Nephron (organoid): ENCODE measurements around the gene CTIF.

Source experiments
- H3K27ac Mint-ChIP-seq, 3 experiments: 2 replicates each; pipeline ENCODE4 v1.8.0; 2020; ENCODE audit warnings: mixed read lengths in 3 of 3, mild to moderate bottlenecking in 2 of 3, moderate library complexity in 1 of 3
- H3K27me3 Mint-ChIP-seq: 2 replicates; pipeline ENCODE4 v1.8.0; 2021; ENCODE audit warnings: low read depth, mild to moderate bottlenecking, moderate library complexity, mixed read lengths
- H3K36me3 Mint-ChIP-seq: 2 replicates; pipeline ENCODE4 v1.8.0; 2020; ENCODE audit warnings: low read depth, mixed read lengths
- H3K4me1 Mint-ChIP-seq: 2 replicates; pipeline ENCODE4 v1.8.0; 2020; ENCODE audit warnings: mixed read lengths
- H3K4me3 Mint-ChIP-seq, 3 experiments: 2 replicates each; pipeline ENCODE4 v1.8.0; 2020; ENCODE audit warnings: mild to moderate bottlenecking in 3 of 3, mixed read lengths in 3 of 3, moderate library complexity in 2 of 3
- H3K9me3 Mint-ChIP-seq: 2 replicates; pipeline ENCODE4 v1.8.0; 2020; ENCODE audit warnings: mixed read lengths
- CTCF ChIP-seq, 3 experiments: fragments of 200-600 bp; sonication (generic); IDR thresholded peaks; one replicate each; pipeline ENCODE4 v1.5.0; 2021; ENCODE audit warnings: antibody characterized with exemption in 3 of 3; ENCODE audit not compliant: unreplicated experiment in 3 of 3

The CTIF gene

DNA sequence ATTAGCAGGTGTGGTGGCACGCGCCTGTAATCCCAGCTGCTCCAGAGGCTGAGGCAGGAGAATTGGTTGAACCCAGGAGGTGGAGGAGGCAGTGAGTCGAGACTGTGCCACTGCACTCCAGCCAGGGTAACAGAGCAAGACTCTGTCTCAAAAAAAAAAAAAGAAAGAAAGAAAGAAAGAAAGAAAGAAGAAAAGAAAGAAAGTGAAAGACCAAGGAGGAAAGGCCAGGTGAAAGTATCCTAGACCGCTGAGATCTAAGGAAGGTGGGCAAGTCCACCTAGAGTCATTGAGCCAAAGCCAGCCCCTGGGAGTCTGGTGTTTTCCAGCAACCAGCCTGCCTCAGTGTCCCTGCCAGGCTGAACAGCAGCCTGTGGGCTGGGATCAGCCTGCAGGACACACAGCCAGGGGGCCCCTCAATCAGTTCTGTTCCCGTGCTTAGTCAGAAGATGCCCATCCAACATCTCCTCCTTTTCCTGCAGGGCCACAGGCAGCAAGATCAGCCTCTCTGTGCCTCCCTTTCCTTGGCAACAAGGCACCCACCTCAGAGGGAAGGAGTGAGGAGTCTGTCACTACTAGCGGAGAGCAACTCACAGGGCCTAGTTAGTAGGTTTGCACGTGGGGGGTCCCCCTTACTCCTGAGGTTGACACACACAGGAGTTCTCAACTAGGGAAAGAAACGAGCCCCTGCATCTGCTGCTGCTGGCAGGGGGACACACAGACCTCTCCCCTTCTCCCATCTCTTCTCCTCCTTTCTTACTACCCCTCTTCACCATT is 347.9 kb downstream of the CTIF start:
- Mint-ChIP-seq H3K27me3 (no peaks in the 10 kb centered on the region), H3K4me1 (peaks cover 61% of the 10 kb centered on the region), H3K9me3 (no peaks in the 10 kb centered on the region), H3K27ac (peak overlapping the region in 2 of 3 experiments; percentile 49 to 59), H3K36me3 (no peaks in the 10 kb centered on the region), H3K4me3 (no peak overlapping the region)
- no peak for TF ChIP-seq CTCF (IDR thresholded peaks at IDR 0.05; ENCODE audit: unreplicated experiment in 3 of 3)

DNA sequence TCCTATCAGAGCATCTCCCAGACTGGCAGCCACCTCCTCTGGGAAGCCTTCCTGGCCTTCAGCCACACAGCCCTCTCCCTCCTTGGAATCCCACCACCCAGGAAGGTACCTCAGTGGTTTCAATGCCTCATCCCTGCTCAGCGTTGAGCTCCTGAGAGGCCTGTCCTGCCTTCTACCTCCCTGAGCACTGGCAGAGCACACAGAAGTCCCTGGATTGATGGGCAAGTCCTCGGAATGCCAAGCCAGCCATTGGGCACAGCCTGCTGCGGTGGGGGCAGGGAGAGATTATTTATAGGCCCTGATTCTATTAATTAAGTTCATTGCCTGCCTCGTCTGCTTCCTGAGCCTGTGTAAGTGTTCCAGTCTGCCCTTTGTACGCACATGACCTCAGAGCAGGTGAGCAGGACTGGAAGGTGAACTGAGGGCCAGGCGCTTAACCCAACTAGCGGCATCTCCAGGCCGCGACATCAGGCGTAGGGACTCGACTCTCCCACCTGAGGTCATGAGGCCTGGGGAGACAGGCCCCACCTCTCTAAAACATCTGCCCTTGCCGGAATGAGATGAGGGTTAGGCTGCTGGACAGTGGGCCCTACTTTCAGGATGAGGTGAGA is 348.6 kb downstream of the CTIF start:
- Mint-ChIP-seq H3K4me1 (peaks cover 61% of the 10 kb centered on the region), H3K4me3 (no peak overlapping the region), H3K9me3 (no peaks in the 10 kb centered on the region), H3K27ac (peak overlapping the region in 2 of 3 experiments; percentile 70 to 86), H3K27me3 (no peaks in the 10 kb centered on the region), H3K36me3 (no peaks in the 10 kb centered on the region)
- TF ChIP-seq CTCF (IDR thresholded peaks at IDR 0.05; ENCODE audit: unreplicated experiment in 3 of 3), result no peak

- peaks cover 4% of the 10 kb centered on the region for H3K27me3 Mint-ChIP-seq
- H3K36me3 Mint-ChIP-seq, result no peaks in the 10 kb centered on the region
- H3K4me3 Mint-ChIP-seq, result no peak overlapping the region
- H3K9me3 Mint-ChIP-seq, result no peaks in the 10 kb centered on the region
- peaks cover 61% of the 10 kb centered on the region for H3K4me1 Mint-ChIP-seq
- H3K27ac Mint-ChIP-seq, result peak overlapping the region; percentile 72 to 93 (median 86)
- no peak for TF ChIP-seq CTCF (IDR thresholded peaks at IDR 0.05; ENCODE audit: unreplicated experiment in 3 of 3)
These were observed 349.3 kb downstream of the CTIF start for GRCh38 chr18:48887905-48888772.

DNA sequence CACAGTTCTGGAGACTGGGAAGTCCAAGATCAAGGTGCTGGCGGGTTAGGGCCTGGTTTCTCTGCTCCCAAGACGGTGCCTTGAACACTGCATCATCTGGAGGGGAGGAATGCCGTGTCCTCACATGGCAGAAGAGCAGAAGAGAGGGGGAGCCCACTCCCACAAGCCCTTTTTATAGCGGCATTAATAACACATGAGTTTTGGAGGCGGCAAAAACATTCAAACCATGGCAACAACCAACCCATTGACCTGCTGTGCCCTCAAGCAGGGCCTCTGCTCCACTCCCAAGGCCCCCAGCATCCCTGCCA is 349.9 kb downstream of the CTIF start:
- no peak overlapping the region for H3K4me3 Mint-ChIP-seq
- H3K4me1 Mint-ChIP-seq, result peaks cover 63% of the 10 kb centered on the region
- peak overlapping the region; percentile 72 to 93 (median 86) for H3K27ac Mint-ChIP-seq
- H3K36me3 Mint-ChIP-seq, result no peaks in the 10 kb centered on the region
- H3K9me3 Mint-ChIP-seq, result no peaks in the 10 kb centered on the region
- TF ChIP-seq CTCF (IDR thresholded peaks at IDR 0.05; ENCODE audit: unreplicated experiment in 3 of 3), result no peak
- peaks cover 4% of the 10 kb centered on the region for H3K27me3 Mint-ChIP-seq

DNA sequence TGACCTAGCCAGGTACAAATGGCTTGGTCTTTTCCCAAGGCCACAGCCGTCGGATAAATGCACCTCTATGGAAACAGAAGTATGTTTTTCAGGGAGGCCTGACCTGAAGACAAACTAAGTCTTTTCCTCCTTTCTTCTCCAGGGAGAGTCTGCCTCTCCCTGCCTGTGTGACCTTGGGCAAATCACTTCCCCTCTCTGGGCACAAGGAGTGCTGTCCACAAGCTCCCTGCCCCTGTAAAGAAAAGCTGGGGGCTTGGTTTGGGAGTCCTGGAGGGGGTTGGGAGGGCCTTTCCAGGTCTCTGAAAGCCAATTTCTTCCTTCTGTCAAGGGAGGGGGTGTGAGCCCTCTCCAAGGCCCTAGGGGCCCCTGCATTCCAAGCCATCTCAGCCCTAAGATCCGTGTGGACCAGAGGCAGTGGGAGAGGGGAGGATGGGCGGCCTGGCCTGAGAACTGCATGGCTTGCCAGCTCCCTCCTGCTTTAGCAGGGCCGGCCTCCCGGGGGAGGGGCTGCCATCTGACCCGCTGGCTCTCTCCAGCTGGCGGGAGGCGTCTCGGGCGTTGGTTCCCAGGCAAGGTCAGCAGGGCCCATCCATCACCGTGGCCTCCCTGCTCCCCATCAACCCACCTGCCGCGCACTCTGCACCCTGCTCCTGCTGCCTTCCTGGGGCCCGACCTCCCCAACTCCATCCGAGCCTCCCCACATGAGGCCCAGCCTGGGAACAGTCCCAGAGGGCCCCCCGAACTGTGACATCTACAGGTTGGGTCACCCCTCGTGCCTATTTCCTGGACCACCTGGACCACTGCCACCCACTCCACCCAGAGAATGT is 350.5 kb downstream of the CTIF start:
- H3K9me3 Mint-ChIP-seq, result no peaks in the 10 kb centered on the region
- no peaks in the 10 kb centered on the region for H3K36me3 Mint-ChIP-seq
- H3K4me1 Mint-ChIP-seq, result peaks cover 60% of the 10 kb centered on the region
- peak overlapping the region in 2 of 3 experiments; percentile 21 to 25 for H3K4me3 Mint-ChIP-seq
- peak overlapping the region; percentile 72 to 93 (median 86) for H3K27ac Mint-ChIP-seq
- peaks cover 4% of the 10 kb centered on the region for H3K27me3 Mint-ChIP-seq
- TF ChIP-seq CTCF (IDR thresholded peaks at IDR 0.05; ENCODE audit: unreplicated experiment in 3 of 3), result no peak
